Activated CD4-positive, CD25-positive, alpha-beta regulatory T cell treated with anti-CD3 and anti-CD28 coated beads, Interleukin-2, amount 50 U/mL, for 24 hours (primary cell): Measurements from ENCODE around the gene CACNG7.

Source experiments
- ATAC-seq, 2 donors: fragments of 150-1000 bp; cut with Tn5 transposase; one replicate each; pipeline ENCODE4 v1.10.0; 2021; ENCODE audit warnings: mild to moderate bottlenecking in 1 of 2, moderate library complexity in 1 of 2

Gene CACNG7

DNA sequence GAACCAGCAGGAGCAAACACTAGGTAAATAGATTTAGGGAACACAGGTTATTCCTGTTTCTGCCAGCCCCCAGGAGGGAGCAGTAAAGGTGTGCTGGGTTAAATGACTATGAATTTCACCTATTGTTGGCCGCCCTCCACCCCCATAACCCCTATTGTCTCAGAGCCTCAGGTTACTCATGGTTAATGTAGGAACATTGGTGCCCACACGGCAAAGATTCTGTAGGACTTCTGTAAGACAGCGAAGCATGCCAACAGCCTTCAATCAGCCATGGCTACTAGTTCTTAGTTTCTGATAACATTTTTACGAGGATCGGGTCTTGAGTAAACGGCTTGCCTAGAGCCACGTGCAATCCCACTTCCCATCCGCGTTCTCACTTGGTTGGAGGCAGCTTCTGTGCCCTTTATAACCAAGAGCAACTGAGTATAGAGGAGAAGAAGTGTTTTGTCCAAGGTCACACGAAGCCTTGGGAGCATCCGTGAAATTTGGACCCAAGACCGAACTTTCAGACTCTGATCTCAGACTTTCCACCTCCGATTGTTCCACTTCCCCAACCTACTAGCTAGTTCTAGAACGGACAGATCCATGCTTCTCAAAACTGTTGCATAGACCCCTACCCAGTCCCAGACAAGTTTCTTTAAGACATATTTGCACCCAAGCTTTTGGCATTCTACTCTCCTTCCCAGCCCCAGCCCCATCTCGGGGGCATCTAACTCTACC lies 48.5 kb downstream of the CACNG7 start:
- no peak for ATAC-seq

DNA sequence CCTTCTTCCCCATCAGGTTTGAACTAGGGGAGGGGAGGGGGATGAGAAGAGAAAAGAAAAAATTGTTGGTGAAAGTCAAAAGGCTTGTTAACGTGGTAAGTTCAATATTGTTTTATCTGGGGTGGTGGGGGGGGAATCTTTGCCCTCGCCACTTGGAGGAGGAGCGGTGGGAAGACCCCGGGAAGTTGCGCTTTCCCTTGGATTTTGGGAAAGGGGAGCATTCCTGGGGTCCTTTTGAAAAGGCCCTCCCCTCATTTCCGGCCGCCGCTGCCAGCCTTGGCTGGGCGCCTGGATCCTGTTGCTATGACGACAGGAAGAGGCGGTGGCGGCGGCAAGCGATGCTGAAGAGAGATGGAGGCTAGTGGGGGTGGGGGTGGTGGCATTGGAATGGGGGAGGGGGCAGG lies 49.1 kb downstream of the CACNG7 start:
- ATAC-seq = no peak

DNA sequence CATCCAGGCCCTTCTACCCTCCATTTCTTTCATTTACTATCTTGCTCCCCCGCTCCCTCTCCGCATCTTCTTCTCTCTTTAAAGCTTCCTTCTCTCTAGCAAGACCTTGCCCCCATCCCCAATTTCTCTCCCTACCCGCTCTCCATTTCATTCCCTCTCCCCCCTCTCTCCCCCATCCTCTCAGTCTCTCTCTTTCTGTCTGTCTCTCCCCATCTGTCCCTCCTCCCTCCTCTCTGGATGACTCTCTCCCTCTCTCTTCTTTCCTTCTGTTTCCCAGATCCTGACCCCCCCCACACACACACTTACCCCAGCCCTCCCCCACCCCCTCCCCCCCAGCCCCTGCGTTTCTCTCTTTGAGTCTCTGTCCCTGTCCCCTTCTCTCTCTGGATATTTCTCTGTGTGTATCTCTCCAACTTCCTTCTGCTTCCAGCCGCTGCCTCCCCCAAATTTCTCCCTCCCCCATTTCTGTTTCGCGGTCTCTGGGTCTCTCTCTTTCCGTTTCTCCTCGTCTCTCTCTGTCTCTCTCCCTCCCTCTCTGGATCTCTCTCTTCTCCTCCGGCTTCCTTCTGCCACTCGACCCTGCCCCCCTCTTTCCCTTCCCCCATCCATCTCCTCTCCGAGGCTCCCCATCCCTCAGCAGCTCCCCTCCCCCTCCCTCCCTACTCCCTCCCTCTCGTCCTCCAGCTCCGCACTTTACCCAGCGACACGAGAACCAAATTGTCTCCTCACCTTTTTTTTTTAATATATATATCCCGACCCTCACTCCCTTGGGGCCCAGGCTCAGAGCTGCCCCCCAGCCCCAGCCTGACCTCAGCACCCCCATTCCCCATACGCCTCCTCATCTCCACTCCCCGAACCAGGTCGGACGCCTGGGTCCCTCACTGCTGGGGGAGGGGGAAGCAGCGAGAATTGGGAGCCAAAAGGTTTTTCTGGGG lies 50.0 kb downstream of the CACNG7 start:
- no peak for ATAC-seq

DNA sequence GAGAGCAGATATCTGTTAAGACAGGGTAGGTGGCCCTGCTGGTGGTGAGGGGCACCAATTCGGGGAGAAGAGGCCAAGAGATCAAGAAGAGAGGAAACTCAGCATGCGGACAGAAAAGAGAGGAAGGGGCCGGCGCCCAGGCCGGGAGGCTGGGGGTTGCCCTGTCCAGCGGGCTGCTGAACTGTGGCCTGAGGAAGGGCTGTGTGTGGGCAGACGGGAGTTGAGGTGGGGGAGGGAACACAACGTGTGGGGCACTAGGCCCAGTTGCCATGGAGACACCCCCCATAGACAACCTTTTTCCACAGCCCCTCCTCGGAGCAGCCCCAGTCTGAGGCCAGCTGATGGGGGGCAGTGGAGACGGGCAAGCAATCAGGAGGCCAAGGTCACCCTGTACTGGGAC lies 51.1 kb downstream of the CACNG7 start:
- ATAC-seq = no peak

DNA sequence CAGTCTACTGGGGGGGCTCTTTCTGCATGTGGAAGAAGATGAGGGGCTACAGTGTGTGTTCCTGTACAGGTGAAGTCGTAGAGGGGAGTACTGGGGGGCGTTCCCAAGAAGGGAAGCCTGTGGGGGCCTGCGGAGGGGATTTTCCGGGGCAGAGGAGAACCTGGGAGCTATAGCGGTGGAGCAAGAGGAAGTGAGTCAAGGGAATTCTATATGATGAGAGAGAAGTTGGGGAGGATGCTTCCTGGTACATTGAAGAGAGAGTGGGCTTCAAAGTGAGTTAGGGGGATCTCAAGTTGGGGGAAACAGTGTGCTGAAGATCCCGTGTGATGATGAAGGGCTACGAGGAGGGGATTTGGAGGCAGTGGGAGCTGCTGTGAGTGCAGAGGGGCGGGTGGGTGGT lies 51.8 kb downstream of the CACNG7 start:
- no peak for ATAC-seq

DNA sequence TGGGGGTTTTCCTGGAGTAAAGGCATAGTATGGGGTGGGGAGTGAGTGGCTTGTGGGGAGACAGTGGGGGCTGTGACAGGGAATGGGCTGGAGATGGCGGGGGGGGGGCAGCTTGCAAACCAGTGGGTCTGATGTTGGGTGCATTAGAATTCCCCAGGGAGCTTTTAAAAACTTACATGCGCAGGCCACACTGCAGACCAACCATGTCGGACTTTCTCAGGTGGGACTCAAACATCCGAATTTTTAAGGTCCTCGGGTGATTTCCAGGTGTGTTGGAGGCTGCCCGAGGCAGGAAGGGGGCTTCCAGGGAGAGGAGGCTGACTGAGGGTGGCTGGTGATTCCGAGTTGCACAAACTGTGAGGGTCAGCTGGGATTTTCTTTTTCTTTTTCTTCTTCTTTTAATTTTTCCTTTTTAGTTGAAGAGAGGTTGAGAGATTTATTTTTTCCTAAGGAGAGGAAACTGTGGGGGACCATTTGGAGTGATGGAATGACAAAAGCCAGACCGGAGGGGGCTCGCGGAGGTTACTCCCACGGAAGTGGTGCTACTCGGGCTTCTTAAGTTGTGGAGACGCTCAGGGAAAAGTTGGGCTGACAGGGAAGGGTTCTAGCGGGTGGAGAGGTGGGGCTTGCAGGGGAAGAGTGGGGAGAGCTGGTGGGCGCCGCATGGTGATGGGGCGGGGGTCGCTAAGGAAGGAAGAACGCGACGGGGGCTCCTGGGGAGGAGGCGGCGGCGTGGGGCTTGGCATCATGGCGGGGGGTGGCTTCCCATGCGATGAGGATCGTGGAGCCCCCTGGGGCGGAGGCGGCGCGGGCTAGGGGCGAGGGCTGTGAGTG lies 52.7 kb downstream of the CACNG7 start:
- no peak for ATAC-seq

DNA sequence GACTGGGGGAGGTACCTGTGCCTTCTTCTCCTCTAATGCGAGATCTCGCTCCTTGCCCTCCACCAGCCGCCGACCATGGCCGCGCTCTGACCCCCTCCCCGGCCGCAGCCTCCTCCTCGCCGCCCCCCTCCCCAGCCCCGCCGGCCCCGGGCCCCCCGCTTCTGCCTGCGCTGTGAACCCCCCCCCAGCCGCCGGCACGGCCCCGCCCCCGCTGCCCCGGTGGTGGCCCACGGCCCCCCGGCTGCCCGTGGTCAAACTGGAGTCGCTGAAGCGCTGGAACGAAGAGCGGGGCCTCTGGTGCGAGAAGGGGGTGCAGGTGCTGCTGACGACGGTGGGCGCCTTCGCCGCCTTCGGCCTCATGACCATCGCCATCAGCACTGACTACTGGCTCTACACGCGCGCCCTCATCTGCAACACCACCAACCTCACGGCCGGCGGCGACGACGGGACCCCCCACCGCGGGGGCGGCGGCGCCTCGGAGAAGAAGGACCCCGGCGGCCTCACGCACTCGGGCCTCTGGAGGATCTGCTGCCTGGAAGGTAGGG lies 53.9 kb downstream of the CACNG7 start, which contains the start of gene CACNG8:
Gene CACNG8 (plus strand): TSS at position 51 of the 545 bp plus-strand sequence.
- ATAC-seq = no peak

DNA sequence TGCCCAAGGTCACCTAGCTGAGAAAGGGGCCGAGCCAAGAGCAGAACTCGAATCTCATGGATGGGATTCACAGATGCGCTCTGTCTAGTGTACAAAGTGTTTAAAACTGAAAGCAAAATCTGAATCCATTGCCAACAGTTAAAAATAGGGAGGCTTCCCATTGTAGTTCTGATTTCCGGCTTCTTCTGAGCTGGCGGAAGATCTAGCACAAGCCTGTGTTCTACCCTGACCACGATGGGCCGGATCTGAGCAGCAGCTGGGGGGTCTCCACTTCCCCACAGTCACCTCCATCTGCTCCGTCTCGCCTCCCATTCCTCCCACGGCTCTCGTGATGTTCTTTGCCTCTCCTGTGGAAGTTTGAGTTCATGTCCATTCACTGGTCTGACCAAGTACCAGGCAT lies 56.0 kb downstream of the CACNG7 start:
- ATAC-seq = no peak

DNA sequence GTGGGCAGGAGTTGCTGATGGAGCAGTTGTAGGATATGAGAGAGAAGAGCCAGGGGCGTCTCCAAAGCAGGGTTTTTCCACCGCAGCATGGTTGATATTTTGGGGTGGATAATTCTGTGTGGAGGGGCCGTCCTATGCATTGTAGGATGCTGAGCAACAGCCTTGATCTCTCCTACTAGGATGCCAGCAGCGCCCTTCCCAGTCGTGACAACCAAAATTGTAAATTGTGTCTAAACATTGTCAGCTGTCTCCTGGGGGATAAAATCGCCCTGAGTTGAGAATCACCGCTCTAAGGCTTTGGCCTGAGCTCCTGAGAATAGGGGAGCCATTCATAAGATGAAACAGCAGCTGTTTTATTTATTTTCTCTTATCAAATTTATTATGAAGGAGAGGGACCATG lies 57.9 kb downstream of the CACNG7 start:
- no peak for ATAC-seq

DNA sequence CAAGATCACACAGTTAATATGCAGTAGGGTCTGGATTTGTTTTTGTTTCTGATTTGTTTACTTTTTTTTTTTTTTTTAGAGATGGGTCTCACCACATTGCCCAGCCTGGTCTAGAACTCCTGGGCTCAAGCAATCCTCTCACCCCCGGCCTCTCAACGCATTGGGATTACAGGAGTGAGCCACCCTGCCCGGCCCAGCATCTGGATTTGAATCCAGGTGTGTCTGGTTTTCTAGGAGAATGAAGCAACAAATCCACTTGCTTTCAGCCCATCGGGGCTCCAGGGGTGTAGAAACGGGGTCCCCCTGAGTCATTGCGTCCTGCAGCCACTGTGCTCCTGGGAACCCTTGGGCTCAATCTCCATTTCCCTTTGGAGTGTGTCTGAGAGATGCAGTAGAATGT lies 60.3 kb downstream of the CACNG7 start:
- no peak for ATAC-seq

DNA sequence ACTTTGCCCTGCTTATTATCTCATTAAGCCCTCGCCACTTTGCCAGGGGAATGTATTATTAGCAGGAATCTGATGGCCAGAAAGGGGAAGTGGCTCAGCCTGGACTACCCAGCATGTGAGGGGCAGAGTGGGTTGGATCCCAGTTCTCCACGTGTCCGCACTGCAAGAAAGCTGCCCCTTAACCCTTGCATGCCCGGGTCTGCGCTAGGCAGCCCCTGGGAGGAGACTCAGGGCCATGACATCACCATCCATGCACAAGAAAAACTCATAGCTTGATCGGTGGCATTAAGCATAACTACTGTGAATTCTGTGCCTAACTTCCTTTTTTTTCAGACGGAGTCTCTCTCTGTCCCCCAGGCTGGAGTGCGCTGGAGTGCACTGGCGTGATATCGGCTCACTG lies 62.6 kb downstream of the CACNG7 start:
- no peak for ATAC-seq

DNA sequence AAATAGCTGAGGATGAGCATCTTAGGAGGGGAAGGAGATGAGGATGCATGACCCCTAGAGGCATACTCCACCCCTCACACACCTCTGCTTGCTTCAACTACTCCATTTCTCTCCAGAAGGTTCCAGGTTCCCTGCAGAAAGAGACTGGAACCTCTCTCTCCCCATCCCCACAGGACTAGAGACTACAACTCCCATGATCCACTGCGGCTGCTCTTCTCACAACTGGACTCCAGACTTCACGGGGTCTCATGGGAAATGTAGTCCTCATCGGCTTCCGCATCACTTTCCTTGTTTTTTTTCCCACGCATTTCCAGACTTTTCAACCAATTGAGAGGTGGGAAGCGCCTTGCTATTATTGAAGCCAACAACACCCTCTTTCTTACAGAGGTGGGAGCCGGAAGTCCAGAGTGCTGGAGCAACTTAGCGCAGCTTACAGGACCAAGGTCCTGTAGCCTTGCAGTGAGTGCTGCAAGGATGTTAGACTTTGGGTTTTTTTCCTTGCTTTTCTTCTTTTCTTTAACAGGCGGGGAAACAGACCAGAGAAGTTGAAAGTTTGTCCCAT lies 68.4 kb downstream of the CACNG7 start:
- peak; percentile 82 to 88 for ATAC-seq

DNA sequence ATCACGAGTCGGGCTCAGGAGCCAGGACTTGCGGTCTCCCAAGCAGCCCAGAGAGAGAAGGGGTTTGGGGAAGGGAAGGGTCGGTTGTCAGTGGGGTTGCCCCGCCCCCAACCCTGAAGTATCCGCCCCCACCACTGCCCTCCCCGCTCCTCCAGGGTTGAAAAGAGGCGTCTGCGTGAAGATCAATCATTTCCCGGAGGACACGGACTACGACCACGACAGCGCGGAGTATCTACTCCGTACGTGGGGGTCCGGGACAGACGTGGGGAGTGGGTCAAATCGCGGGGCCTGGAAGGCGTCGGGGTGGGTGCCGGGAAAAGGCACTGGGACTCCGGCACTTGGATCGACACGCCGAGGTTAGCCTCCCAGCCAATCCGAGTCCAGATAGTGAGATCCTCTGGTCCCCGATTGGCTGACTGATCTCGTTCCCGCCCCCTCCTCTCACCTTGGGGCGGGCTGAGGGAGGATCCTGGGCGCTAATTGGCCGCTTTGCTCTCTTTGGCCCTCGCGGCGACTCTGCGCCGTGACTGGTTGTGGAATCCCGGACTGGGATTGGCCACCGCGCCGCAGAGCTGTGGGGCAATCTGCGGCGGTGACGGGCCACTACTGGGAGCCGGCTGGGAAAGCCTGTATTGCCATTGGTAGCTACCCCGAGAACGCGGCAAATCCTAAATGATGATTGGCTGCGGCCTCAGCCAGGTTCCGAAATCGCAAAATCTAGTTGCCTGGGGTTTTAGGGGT lies 69.1 kb downstream of the CACNG7 start:
- ATAC-seq = peak in 1 of 2 donors; percentile 39

DNA sequence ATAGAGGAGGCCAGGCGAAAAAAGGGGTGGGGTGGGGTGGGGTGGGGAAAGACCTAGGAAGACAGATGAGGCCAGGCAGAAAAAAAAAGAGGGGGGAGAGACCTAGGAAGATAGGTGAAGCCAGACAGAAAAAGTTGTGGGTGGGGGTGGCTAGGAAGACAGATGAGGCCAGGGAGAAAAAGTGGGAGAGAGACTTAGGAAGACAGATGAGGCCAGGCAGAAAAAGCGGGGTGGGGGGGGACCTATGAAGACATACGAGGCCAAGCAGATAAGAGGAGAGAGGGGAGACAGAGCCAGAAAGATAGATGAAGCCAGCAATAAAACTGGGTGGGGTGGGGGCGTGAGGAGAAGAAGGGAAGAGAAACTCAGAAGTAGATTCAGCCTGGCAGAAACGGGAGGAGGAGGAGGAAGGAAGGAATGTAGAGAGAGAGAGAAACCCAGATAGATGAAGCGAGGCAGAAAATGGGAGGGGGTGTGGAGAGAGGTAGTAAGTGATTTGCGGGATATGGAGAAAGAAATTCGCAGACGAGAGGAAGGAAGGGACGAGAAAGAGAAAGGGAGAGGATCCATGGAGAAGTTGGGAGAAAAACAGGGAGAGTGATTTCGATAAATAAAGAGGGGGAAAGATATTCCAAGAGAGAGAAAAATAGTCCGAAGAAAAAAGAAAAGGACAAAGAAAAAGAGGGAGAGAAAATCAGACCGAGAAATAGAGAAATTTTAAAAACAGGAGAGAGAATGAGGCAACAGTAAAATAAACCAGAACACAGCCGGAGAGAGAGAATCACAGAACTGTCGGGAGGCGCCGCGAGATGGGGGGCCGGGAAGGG lies 70.1 kb downstream of the CACNG7 start:
- no peak for ATAC-seq

DNA sequence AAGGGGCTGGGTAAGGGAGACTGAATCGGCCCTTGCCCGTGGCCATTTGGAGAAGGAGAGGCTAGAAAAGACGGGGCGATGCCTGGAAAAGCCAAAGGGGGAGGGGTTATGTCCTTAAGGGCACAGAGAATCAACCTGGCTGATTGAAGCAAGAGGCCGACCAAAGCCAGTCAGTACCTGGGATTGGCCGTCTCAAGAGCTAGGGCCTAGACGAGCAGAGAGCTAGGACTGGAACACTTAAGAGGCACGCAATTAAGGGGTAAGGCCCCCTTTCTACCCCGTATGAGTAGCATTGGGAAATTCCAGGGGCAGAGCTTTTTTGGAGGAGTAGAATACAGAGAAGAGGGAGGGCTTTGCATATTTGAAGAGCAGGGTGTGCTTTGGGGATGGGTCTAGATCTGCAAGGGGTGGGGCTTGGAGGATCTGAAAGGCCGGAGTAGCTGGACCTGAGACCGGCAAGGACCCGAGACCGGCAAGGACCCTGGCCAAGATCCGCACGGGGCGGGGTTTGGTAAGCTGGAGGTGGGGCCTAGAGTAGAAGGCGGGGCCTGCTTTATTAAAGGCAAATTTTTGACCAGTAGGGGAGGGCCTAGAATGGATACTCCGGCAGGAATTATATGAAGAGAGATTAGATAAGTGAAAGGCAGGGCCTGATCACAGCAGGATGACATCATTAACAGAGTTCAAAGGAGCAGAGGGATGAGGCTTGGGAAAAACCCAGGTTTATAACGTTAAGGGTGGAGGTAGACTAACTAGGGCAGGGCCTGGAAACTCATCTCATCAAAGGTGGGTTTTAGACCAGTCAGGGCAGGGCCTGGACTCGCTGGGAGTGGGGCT lies 71.7 kb downstream of the CACNG7 start:
- ATAC-seq = no peak

DNA sequence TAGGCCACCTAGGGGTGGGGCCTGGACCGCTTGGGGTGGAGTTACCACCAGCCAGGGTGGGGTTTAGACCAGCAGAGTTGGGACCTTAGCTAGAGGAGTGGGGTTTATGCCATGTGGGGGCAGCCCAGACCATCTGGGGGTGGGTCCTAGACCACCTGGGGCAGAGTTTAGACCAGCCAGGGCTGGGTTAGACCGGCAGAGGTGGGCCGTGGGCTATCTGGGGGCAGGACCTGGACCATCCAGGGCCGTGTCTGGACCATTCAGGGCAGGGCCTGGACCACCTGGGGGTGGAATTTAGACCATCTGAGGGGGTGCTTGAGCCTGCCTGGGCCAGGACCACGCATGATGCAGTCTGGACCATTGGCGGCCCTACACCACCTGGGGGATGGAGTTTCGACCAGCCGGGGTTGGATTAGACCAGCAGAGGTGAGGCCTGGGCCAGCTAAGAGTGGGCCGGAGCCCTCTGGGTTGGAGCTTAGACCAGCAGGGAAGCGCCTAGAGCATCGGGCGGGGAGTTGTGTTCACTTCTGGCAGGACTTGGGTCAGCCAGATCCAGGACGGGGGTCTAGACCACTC lies 72.4 kb downstream of the CACNG7 start:
- ATAC-seq = no peak

DNA sequence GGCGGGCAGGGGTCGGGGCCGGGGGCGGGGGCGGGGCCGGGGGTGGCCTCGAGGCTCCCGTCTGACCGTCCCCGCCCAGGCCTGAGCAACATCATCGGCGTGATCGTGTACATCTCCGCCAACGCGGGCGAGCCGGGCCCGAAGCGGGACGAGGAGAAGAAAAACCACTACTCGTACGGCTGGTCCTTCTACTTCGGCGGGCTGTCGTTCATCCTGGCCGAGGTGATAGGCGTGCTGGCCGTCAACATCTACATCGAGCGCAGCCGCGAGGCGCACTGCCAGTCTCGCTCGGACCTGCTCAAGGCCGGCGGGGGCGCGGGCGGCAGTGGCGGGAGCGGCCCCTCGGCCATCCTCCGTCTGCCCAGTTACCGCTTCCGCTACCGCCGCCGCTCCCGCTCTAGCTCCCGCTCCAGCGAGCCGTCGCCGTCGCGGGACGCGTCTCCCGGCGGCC lies 72.9 kb downstream of the CACNG7 start:
- ATAC-seq = no peak

DNA sequence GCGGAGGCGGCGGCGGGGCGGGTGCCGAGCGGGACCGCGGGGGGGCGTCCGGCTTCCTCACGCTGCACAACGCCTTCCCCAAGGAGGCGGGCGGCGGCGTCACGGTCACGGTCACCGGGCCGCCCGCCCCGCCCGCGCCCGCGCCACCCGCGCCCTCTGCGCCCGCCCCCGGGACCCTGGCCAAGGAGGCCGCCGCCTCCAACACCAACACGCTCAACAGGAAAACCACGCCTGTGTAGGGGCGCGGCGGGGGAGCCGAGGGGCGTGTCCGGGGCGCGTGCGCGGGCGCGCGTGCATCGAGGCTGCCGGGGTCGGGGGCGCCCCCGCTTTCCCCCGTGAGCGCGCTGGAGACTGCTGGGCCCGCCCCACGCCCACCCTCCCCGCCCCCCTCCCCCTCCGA lies 73.5 kb downstream of the CACNG7 start:
- ATAC-seq = no peak
